ENCODE data around the gene NKX1-1. TPM values are rescaled to one million over a fixed set of nuclear protein-coding genes. Genes with fewer than 3 reads are reported as not detected.

NKX1-1 gene
- polyA plus RNA-seq, 1 donor (not counting 4 experiments of a cell fraction or from before 2014, with no cell fraction given), result not detected

- H3K9ac ChIP-seq (ENCODE audit: control insufficient read depth, extremely low read depth, insufficient read depth, low read length), result no peak overlapping the region
- TF ChIP-seq EZH2 (IDR thresholded peaks at IDR 0.05; ENCODE audit: low read length), result no peak
- TF ChIP-seq CTCF (optimal IDR thresholded peaks at IDR 0.05 in 1 of 3, IDR thresholded peaks at IDR 0.05 in 1 of 3, conservative IDR thresholded peaks at IDR 0.05 in 1 of 3; ENCODE audit: extremely low read depth in 1 of 3, insufficient read depth in 2 of 3, low read length in 3 of 3), result no peak
- H3K4me3 ChIP-seq (ENCODE audit: control insufficient read depth in 2 of 3, extremely low read depth in 1 of 3, insufficient read depth in 2 of 3, low read depth in 1 of 3, low read length in 3 of 3), result no peak overlapping the region
- no peaks in the 10 kb centered on the region for H3K36me3 ChIP-seq (ENCODE audit: control insufficient read depth in 2 of 2, extremely low read depth in 1 of 2, insufficient read depth in 2 of 2, low read length in 2 of 2)
- no peak for DNase-seq (ENCODE audit: low read depth, low spot score)
- H3K27me3 ChIP-seq (ENCODE audit: control insufficient read depth, extremely low read depth, insufficient read depth, low read length), result no peaks in the 10 kb centered on the region
- dilution Hi-C loops (cut with MboI; ENCODE audit: extremely low pct_ligation_motif_present, low sequenced_read_pairs), result no loop called here
- FAIRE-seq, result no peak
- no peaks in the 10 kb centered on the region for H3K9me1 ChIP-seq (ENCODE audit: control insufficient read depth, extremely low read depth, insufficient read depth, low read length)
- H4K20me1 ChIP-seq (ENCODE audit: control insufficient read depth, extremely low read depth, insufficient read depth, low read length), result no peaks in the 10 kb centered on the region
- no peaks in the 10 kb centered on the region for H3K79me2 ChIP-seq (ENCODE audit: control insufficient read depth, insufficient read depth, low read length)
- H3K4me1 ChIP-seq (ENCODE audit: control insufficient read depth, extremely low read depth, insufficient read depth, low read length), result no peaks in the 10 kb centered on the region
- peaks cover 12% of the 10 kb centered on the region for H3K9me3 ChIP-seq (ENCODE audit: control insufficient read depth, low read depth, low read length)
- H3K27ac ChIP-seq (ENCODE audit: control insufficient read depth, insufficient read depth, low read length), result no peak overlapping the region
- H3K4me2 ChIP-seq (ENCODE audit: control insufficient read depth, extremely low read depth, insufficient read depth, low read depth, low read length), result no peak overlapping the region
- no peak overlapping the region for H2AFZ ChIP-seq (ENCODE audit: control insufficient read depth, low read length)
Measured at GRCh38 chr4:1451106-1451751, 45.0 kb upstream of the NKX1-1 start.

- no peaks in the 10 kb centered on the region for H3K9me1 ChIP-seq (ENCODE audit: control insufficient read depth, extremely low read depth, insufficient read depth, low read length)
- no peak for DNase-seq (ENCODE audit: low read depth, low spot score)
- H3K4me3 ChIP-seq (ENCODE audit: control insufficient read depth in 2 of 3, extremely low read depth in 1 of 3, insufficient read depth in 2 of 3, low read depth in 1 of 3, low read length in 3 of 3), result no peak overlapping the region
- no peaks in the 10 kb centered on the region for H3K27me3 ChIP-seq (ENCODE audit: control insufficient read depth, extremely low read depth, insufficient read depth, low read length)
- no peak for TF ChIP-seq CTCF (optimal IDR thresholded peaks at IDR 0.05 in 1 of 3, IDR thresholded peaks at IDR 0.05 in 1 of 3, conservative IDR thresholded peaks at IDR 0.05 in 1 of 3; ENCODE audit: extremely low read depth in 1 of 3, insufficient read depth in 2 of 3, low read length in 3 of 3)
- TF ChIP-seq EZH2 (IDR thresholded peaks at IDR 0.05; ENCODE audit: low read length), result no peak
- H3K4me2 ChIP-seq (ENCODE audit: control insufficient read depth, extremely low read depth, insufficient read depth, low read depth, low read length), result no peak overlapping the region
- dilution Hi-C loops (cut with MboI; ENCODE audit: extremely low pct_ligation_motif_present, low sequenced_read_pairs), result no loop called here
- no peak overlapping the region for H3K9ac ChIP-seq (ENCODE audit: control insufficient read depth, extremely low read depth, insufficient read depth, low read length)
- no peak overlapping the region for H3K27ac ChIP-seq (ENCODE audit: control insufficient read depth, insufficient read depth, low read length)
- no peaks in the 10 kb centered on the region for H3K79me2 ChIP-seq (ENCODE audit: control insufficient read depth, insufficient read depth, low read length)
- H3K4me1 ChIP-seq (ENCODE audit: control insufficient read depth, extremely low read depth, insufficient read depth, low read length), result no peaks in the 10 kb centered on the region
- H4K20me1 ChIP-seq (ENCODE audit: control insufficient read depth, extremely low read depth, insufficient read depth, low read length), result no peaks in the 10 kb centered on the region
- H3K9me3 ChIP-seq (ENCODE audit: control insufficient read depth, low read depth, low read length), result peaks cover 12% of the 10 kb centered on the region
- no peaks in the 10 kb centered on the region for H3K36me3 ChIP-seq (ENCODE audit: control insufficient read depth in 2 of 2, extremely low read depth in 1 of 2, insufficient read depth in 2 of 2, low read length in 2 of 2)
- no peak overlapping the region for H2AFZ ChIP-seq (ENCODE audit: control insufficient read depth, low read length)
- no peak for FAIRE-seq
Measured at GRCh38 chr4:1449833-1450741, 43.8 kb upstream of the NKX1-1 start.
